DMS53 (cell line): ENCODE data around the gene ALDOB.

Experiments
- DNase-seq: peaks from one replicate; lab custom pipeline; 2025; lab: John Stamatoyannopoulos, UW

ALDOB gene

DNA sequence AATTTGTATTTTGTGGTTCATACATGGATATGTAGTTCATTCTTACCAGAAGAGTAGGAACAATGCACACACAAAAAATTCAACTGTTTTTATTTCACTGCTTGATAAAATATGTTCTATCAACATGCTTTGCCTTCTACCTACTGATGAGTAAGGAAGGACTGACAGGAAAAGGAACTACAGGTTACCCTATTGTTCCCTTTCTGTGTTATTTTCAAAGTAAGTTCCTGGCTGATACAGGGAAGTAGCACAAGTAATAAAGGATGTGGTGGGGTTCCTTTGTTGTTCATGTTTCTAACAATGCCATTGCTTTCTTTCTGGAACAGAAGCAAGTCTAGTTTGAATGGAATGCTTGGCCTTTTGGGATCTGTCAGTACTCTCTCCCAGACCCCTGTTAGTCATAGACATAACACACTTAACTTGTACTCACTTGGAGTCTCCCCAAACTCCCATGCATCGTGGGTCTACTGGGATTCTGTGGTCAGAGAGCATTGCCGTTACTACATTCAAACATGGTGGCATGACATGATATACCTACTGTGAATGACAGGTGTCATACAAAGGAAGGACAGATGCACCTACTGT is 20.2 kb upstream of the ALDOB start:
- DNase-seq = no peak

- no peak for DNase-seq
These were observed 18.4 kb upstream of the ALDOB start for GRCh38 chr9:101453776-101454570.

DNA sequence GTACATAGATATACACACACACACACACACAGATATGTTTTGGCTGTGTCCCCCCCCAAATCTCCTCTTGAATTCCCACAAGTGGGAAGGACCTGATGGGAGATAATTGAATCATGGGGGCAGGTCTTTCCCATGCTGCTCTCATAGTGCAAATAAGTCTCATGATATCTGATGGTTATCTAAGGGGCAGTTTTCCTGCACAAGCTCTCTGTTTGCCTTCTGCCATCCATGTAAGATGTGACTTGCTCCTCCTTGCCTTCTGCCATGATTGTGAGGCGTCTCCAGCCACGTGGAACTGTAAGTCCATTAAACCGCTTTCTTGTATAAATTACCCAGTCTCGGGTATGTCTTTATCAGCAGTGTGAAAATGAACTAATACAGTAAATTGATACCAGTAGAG is 15.9 kb upstream of the ALDOB start:
- no peak for DNase-seq

DNA sequence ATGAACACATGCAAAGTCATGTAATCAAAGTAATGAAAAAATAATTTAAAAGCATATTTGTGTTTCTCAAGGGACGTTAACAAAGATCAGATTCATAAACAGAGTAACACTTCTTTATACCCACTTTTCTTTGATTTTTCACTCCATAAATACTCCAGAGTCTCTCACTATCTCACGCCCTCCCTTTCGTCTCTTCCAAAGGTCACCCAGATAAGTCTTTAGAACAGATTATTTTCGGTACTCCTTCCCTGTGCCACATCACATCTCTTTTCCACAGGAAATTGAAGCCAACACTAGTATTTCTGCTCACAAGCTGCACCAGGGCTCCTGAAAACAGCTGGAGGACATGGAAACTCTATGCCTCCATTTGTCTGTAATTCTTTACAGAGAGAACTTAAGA is 15.4 kb upstream of the ALDOB start:
- no peak for DNase-seq

DNA sequence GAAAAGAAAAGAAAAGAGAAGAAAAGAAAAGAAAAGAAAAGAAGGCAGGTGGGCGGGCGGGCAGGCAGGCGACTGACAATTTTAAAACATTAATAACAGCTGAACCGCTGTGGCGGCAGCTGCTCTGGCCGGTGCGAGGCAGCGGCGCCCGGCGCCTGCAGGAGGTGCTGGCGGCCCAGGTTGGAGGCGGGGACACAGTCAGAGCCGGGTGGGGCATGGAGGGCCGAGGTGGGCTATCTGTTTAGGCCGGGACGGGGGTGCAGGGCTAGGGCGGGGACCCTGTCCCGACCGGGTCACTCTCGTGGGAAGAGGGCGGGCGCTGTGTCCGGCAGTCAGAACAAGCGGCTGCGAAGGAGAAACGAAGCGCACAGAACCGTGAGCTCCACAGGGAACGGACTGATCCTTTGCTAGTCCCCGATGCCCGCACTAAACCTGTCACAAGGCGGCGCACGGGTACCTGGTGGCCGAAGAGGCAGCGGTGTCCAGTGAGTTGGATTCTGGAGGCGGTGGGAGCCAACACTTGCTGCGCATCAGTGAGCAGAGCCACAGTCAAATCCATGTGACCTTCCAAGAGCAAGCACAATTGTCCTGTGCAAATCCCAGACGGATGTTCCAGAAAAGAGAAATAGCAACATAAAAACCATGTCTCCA is 13.6 kb upstream of the ALDOB start:
- peak; percentile 92 for DNase-seq

DNA sequence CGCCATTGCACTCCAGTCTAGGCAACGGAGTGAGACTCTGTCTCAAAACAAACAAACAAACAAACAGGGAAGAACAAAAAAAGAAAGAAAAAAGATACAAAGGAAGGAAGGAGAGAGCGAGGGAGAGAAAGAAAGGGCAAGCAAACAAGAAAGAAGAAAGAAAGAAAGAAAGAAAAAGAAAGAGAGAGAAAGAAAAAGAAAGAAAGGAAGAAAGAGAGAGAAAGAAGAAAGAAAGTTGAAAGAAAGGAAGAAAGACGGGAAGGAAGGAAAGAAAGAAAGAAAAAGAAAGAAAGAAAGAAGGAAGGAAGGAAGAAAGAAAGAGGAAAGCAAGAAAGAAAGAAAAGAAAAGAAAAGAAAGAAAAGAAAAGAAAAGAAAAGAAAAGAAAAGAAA is 13.1 kb upstream of the ALDOB start:
- peak; percentile 31 for DNase-seq

DNA sequence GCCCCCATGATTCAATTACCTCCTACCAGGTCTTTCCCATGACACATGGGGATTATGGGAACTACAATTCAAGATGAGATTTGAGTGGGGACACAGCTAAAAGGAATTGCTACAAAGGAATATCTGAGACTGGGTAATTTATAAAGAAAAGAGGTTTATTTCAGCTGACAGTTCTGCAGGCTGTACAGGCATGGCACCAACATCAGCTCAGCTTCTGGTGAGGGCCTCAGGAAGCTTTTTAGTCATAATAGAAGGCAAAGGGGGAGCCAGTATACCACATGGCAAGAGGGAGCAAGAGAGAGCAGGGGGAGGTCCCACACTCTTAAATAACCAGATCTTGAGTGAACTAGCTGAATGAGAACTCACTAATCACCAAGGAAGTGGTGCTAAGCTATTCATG is 11.2 kb upstream of the ALDOB start:
- DNase-seq = no peak

GRCh38 chr9:101445353-101446029 is 9.9 kb upstream of the ALDOB start:
- DNase-seq = no peak

DNA sequence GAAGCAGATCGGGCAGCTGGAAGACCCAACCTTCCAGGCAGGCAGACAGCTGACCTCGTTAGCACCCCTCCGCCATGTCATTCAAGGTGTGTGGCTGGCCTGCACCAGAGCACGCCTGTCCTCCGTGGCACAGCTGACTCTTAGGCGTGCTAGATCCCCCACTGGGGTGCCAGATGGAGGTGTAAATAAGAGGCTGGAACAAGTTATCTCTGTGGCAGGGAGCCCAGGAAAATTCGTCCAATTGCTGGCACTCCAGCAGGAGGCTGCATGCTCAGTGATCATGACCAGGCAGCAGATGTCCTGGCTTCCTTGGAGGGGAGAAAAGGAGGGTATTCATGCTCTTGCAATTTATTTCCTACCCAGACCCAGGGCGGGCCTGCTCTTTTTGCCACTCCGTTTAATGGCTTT is 7.8 kb upstream of the ALDOB start:
- no peak for DNase-seq

DNA sequence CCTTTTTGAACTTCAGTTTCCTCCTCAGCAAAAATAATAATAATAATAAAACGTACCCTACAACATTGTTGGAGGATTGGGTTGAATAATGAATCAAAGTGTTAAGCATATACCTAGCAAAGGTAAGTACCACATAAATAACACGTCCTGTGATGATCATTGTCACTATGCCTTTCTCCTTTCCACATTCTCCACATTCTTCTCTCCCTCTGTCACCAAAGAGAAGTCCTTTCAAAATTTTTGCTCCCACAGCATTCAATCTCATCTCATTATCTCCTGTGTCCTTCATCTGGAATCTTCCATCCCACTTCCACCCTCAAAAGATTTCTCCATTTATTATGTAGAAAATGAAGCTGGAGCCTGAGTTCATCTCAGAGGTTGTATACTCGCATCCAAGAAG is 7.2 kb upstream of the ALDOB start:
- no peak for DNase-seq

- no peak for DNase-seq
These were observed 6.7 kb upstream of the ALDOB start for GRCh38 chr9:101442318-101442717.

DNA sequence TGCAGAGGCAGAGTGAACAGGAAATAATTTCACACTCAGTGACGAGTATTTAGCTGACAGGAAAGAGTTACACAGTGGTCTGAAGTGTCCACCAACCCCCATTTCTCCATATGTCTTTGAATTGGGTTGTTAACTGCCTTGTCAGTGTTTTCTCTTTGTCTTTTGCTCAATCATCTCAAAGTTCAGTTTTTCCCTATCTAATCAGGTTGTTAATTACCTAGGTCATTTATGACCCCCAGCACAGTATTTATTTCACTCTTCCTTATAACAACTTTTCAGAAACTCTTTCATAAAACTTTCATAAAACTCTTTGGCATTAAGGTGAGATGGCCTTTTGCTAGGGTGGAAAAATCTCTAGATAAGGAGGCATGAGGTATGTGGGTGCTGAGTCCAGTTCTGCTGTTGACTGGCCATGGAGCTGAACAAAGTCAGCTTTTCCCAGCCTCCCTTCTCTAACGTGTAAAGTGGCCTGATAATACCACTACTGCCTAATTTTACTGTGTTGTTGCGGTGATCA is 5.2 kb upstream of the ALDOB start:
- no peak for DNase-seq

GRCh38 chr9:101438523-101438922 is 2.9 kb upstream of the ALDOB start:
- no peak for DNase-seq

GRCh38 chr9:101437806-101438232 is 2.2 kb upstream of the ALDOB start:
- DNase-seq = no peak

DNA sequence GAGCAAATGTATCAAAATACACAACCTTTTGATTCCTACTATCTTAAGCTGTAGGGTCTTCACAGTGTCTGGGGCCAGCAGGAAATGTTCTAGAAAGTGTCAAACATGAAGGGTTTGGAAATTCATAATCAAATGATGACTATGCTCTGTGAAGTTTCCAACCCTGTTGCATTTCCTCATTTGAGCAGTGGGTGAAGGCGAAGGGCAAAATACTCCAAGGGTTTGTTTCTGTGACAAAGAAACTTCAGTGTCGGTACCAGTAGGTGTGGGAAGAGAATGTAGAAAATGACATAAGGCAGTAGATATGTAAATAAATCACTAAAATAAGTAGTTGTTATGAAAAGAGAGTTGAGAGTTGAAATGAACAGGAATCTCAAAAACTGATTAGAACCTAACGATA is 576 bp downstream of the ALDOB start:
- no peak for DNase-seq

- DNase-seq = no peak
These were observed 2.3 kb downstream of the ALDOB start for GRCh38 chr9:101433229-101433628.

DNA sequence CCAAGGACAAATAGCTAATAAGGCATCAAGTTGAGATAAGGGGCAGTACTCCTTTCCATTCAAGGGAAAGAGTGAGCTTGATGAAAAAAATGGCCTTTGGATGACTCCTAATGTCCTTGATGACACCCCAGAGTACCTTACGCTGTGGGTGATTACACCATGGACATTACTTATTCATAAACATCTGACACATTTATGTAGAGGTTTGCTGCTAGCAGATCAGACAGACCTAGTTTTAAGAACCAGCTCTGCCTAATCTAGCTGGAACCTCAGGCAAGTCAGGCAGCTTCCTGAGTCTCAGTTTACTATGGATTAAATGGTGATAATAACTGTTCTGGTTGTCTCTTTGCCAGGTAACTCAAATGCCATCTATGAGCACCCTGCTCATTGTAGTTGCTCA is 2.8 kb downstream of the ALDOB start:
- no peak for DNase-seq

GRCh38 chr9:101432171-101432570 is 3.4 kb downstream of the ALDOB start:
- no peak for DNase-seq

DNA sequence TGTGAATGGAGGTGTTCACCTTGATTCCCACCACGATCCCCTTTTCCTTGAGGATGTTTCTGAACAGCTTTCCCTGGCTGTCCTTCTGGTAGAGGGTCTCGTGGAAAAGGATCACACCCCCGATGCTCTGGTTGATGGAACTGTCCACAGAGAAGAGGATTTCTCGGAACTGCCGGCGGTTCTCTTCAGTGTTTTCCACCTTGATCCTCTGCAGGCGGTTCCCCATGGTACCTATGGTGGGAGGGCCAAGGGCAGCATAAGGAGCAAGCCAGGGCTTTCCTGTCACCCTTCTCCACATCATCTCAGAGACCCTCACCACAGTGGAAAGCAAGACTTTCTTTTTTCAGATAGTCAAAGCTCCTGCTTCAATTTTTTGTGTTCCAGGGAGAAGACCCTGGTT is 5.8 kb downstream of the ALDOB start:
- no peak for DNase-seq

DNA sequence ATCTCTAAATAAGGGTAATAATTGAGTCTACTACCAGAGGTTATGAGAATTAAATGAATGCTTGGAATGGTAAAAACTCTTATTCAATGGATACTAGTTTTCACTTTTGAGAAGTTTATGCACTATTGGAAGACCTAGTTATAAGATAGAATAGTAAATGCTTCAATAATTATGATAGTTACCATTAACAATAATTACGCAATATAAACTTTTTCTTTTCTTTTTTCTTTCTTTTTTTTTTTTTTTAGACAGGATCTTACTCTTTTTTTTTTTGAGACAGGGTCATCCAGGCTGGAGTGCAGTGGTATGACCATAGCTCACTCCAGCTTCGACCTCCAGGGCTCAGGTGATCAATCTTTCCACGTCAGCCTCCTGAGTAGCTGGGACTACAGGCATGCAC is 6.7 kb downstream of the ALDOB start:
- DNase-seq = no peak

DNA sequence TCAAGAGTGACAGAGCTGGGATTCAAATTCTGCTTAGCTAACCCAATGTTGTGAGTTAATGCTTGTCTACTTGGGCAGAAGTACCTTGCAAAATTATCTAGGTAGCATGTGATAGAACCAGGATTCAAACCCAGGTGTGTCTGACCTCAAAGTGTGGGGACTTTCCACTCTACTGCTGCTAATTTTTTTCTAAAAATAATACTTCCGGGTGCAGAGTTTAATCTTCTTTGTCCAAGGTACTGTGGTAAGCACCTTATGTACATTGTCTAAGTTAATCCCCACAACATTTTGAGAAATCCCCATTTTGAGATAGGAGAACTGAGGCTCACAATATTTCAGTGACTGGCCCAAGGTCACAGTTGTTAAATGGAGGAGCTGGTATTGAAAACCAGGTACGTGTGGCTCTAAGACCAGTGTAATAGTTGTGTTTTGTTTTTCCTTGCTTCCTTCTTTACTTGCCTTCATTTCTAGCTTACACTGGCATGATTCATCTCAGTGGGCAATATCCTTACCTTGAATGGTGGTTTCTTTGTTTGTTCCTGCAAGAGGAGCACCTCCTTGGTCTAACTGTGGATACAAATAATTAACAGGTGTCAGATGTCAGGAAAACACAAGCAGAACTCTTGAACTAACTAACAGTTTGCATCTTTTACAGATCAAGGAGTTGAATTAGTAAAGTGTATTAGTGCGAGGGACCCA is 7.5 kb downstream of the ALDOB start:
- DNase-seq = peak; percentile 11

DNA sequence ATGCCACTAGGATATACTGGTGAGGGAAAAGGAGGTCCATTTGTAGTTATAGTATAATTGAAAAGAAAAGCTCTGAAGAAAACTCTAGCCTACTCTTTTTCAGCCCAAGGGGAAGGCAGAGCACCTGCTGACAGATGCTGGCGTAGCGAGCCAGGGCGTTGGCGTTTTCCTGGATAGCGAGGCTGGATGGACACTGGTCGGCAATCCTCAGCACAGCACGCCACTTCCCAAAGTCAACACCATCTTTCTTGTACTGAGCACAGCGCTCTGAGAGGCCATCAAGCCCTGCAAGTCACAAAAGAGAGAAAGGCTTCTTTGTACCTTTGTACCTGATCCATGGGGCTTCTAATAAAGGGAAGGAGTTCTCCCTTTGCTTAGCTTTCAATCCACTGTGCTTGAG is 8.2 kb downstream of the ALDOB start:
- no peak for DNase-seq
